H54 (cell line): ENCODE results near the gene SLC7A10.

Experiments
- DNase-seq: peaks from one replicate; pipeline ENCODE4 v3.0.0; 2011; ENCODE audit warnings: low spot score, mixed read lengths; ENCODE audit not compliant: insufficient read length
- FAIRE-seq: peaks from 3 replicates; lab custom pipeline; 2011; peaks lifted over from hg19 to GRCh38; lab: Jason Lieb, UNC
- POLR2A ChIP-seq: IDR thresholded peaks from 2 replicates; pipeline ENCODE4 v1.6.1; 2011; ENCODE audit warnings: low read depth, mild to moderate bottlenecking, low read length

The SLC7A10 gene

GRCh38 chr19:33249740-33250366 lies 24.2 kb upstream of the SLC7A10 start:
- TF ChIP-seq POLR2A, result no peak

GRCh38 chr19:33248954-33249613 lies 23.4 kb upstream of the SLC7A10 start:
- TF ChIP-seq POLR2A, result no peak
- DNase-seq (peak; percentile 53), FAIRE-seq (no peak)

More at GRCh38 chr19:33249740-33250366, 24.2 kb upstream of the SLC7A10 start:
- DNase-seq, result no peak
- FAIRE-seq, result peak; percentile 15

- no peak for FAIRE-seq
- no peak for DNase-seq
- TF ChIP-seq POLR2A, result no peak
Measured at GRCh38 chr19:33248553-33248953, 22.9 kb upstream of the SLC7A10 start.

- DNase-seq, result no peak
- TF ChIP-seq POLR2A, result no peak
- FAIRE-seq, result no peak
Measured at GRCh38 chr19:33248104-33248503, 22.5 kb upstream of the SLC7A10 start.

GRCh38 chr19:33247441-33247819 lies 21.8 kb upstream of the SLC7A10 start:
- FAIRE-seq, result no peak
- DNase-seq, result no peak
- TF ChIP-seq POLR2A, result no peak

GRCh38 chr19:33246709-33247440 lies 21.2 kb upstream of the SLC7A10 start:
- no peak for DNase-seq

GRCh38 chr19:33245948-33246708 lies 20.5 kb upstream of the SLC7A10 start:
- FAIRE-seq (no peak), DNase-seq (no peak)
- no peak for TF ChIP-seq POLR2A

More at GRCh38 chr19:33246709-33247440, 21.2 kb upstream of the SLC7A10 start:
- no peak for TF ChIP-seq POLR2A
- FAIRE-seq, result no peak

- FAIRE-seq (no peak), DNase-seq (no peak)
- TF ChIP-seq POLR2A, result no peak
Measured at GRCh38 chr19:33242911-33243310, 17.3 kb upstream of the SLC7A10 start.

- no peak for TF ChIP-seq POLR2A
- FAIRE-seq (no peak), DNase-seq (no peak)
Measured at GRCh38 chr19:33242131-33242530, 16.5 kb upstream of the SLC7A10 start.

- DNase-seq (no peak), FAIRE-seq (no peak)
- TF ChIP-seq POLR2A, result no peak
Measured at GRCh38 chr19:33241530-33242101, 16.0 kb upstream of the SLC7A10 start.

- no peak for TF ChIP-seq POLR2A
- FAIRE-seq (no peak), DNase-seq (no peak)
Measured at GRCh38 chr19:33241091-33241529, 15.5 kb upstream of the SLC7A10 start.

GRCh38 chr19:33240181-33240771 lies 14.6 kb upstream of the SLC7A10 start:
- FAIRE-seq (no peak), DNase-seq (no peak)
- no peak for TF ChIP-seq POLR2A

- TF ChIP-seq POLR2A, result no peak
- FAIRE-seq, result no peak
- no peak for DNase-seq
Measured at GRCh38 chr19:33239223-33239975, 13.7 kb upstream of the SLC7A10 start.
